ENCODE data around the gene KDM5C. TPM values are rescaled to one million over a fixed set of nuclear protein-coding genes. Genes with fewer than 3 reads are reported as not detected.

The KDM5C gene
- total RNA-seq, 2 experiments from 2014 or later, result 94.3 to 99.4 TPM

DNA sequence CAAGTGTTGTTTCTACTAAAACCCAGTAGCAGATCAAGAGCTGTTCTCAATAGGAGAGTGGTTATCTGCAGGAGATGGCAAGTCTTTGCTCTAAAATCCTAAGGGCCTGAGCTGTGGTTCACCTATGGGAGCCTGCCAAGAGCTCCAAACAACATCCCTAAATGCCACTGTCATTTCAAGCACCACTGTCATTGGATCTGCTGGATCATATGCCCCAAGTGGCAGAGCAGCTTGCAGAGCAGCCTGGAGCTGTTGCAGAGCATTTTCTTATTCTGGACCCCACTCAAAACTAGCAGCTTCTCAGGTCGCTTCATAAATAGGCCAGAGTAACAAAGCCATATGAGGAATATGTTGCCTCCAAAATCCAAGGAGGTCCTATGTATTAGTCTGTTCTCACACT is 71.4 kb downstream of the KDM5C start:
- TF ChIP-seq, protein P1, sequence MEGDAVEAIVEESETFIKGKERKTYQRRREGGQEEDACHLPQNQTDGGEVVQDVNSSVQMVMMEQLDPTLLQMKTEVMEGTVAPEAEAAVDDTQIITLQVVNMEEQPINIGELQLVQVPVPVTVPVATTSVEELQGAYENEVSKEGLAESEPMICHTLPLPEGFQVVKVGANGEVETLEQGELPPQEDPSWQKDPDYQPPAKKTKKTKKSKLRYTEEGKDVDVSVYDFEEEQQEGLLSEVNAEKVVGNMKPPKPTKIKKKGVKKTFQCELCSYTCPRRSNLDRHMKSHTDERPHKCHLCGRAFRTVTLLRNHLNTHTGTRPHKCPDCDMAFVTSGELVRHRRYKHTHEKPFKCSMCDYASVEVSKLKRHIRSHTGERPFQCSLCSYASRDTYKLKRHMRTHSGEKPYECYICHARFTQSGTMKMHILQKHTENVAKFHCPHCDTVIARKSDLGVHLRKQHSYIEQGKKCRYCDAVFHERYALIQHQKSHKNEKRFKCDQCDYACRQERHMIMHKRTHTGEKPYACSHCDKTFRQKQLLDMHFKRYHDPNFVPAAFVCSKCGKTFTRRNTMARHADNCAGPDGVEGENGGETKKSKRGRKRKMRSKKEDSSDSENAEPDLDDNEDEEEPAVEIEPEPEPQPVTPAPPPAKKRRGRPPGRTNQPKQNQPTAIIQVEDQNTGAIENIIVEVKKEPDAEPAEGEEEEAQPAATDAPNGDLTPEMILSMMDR (IDR thresholded peaks at IDR 0.05), result no peak
- H3K36me3 Mint-ChIP-seq (ENCODE audit: low read depth), result no peaks in the 10 kb centered on the region
- ATAC-seq (no peak), DNase-seq (no peak)
- ChIA-PET POLR2A (no interaction called here), CTCF (no interaction called here)
- no peaks in the 10 kb centered on the region for H3K9me3 Mint-ChIP-seq
- no peak overlapping the region for H3K27ac Mint-ChIP-seq
- no peaks in the 10 kb centered on the region for H3K27me3 Mint-ChIP-seq
- intact Hi-C loops (cut with micrococcal nuclease), result no loop called here
- no peaks in the 10 kb centered on the region for H3K4me1 Mint-ChIP-seq (ENCODE audit: low read depth)
- H3K4me3 Mint-ChIP-seq, result no peak overlapping the region

Small RNA genes lying within 50 kb of the gene (microRNA-seq; reads per million reads assigned to microRNA genes)
- gene MIR6894 (ENCODE audit: borderline microRNAs expressed, borderline replicate concordance) (0.91 reads per million), gene MIR6895 (ENCODE audit: borderline microRNAs expressed, borderline replicate concordance) (not detected)

Other genes starting within 250 kb of the KDM5C start
- gene GPR173, start 176.4 kb downstream of the KDM5C start, total RNA-seq, result under 1 TPM; 0.36 to 0.70 TPM
- gene TSPYL2, start 142.8 kb downstream of the KDM5C start, total RNA-seq, result 10 to 100 TPM; 56.8 to 61.0 TPM
- gene KANTR, start 131.1 kb downstream of the KDM5C start, total RNA-seq, result 10 to 100 TPM; 11.1 to 11.7 TPM
- under 1 TPM; 0.05 to 0.07 TPM for gene IQSEC2, start 56.4 kb upstream of the KDM5C start, total RNA-seq
- 100 to 1,000 TPM; 151 to 154 TPM for gene SMC1A, start 197.4 kb upstream of the KDM5C start, total RNA-seq
- under 1 TPM; 0.63 to 0.72 TPM for gene RIBC1, start 197.7 kb upstream of the KDM5C start, total RNA-seq
- gene HSD17B10, start 209.2 kb upstream of the KDM5C start, total RNA-seq, result 10 to 100 TPM; 94.3 to 97.6 TPM